CD14-positive monocyte (primary cell): ENCODE results near the gene GAS6. TPM values are rescaled to one million over a fixed set of nuclear protein-coding genes. Genes with fewer than 3 reads are reported as not detected.

Experiments used
- DNase-seq, 3 donors: peaks; one replicate each; pipeline ENCODE4 v3.0.0-alpha.2; 2011 to 2022
- H2AFZ ChIP-seq: 2 replicates; pipeline ENCODE4 v1.6.0; 2012; ENCODE audit warnings: mild to moderate bottlenecking, low read depth, low read length, inconsistent platforms; ENCODE audit not compliant: insufficient read depth, poor library complexity, severe bottlenecking
- H3K27ac ChIP-seq, 2 donors: 1 replicate in 1 of 2; 2 replicates in 1 of 2; pipeline ENCODE4 v1.5.1; 2012 to 2013; ENCODE audit warnings: low read length in 2 of 2, control low read depth in 1 of 2, inconsistent platforms in 1 of 2, low read depth in 1 of 2, mild to moderate bottlenecking in 1 of 2
- H3K27me3 ChIP-seq, 2 donors: one replicate each; pipeline versions ENCODE4 v1.6.0 to v1.6.1; 2011 to 2013; ENCODE audit warnings: low read length in 2 of 2; ENCODE audit not compliant: control insufficient read depth in 2 of 2, insufficient read depth in 2 of 2
- H3K36me3 ChIP-seq, 2 donors: replicated peaks in 1 of 2; 1 replicate in 1 of 2; 2 replicates in 1 of 2; pipeline versions ENCODE4 v1.5.1 to v1.6.1; 2012 to 2013; ENCODE audit warnings: low read length in 2 of 2, control low read depth in 1 of 2, inconsistent platforms in 1 of 2, mild to moderate bottlenecking in 1 of 2; ENCODE audit not compliant: insufficient read depth in 2 of 2, control insufficient read depth in 1 of 2
- H3K4me1 ChIP-seq, 2 donors: 1 replicate in 1 of 2; 2 replicates in 1 of 2; pipeline versions ENCODE4 v1.5.1 to v1.6.1; 2012 to 2013; ENCODE audit warnings: low read length in 2 of 2, control low read depth in 1 of 2, inconsistent platforms in 1 of 2, mild to moderate bottlenecking in 1 of 2, moderate library complexity in 1 of 2; ENCODE audit not compliant: insufficient read depth in 2 of 2, control insufficient read depth in 1 of 2
- H3K4me2 ChIP-seq: replicated peaks from 2 replicates; pipeline ENCODE3; 2012; ENCODE audit warnings: low read length, moderate library complexity, mild to moderate bottlenecking; ENCODE audit not compliant: poor library complexity, severe bottlenecking; ENCODE audit errors: extremely low read depth
- H3K4me3 ChIP-seq, 3 experiments: fragments of 200-600 bp in 1 of 3; sonication (generic) in 1 of 3; replicated peaks in 1 of 3; 1 replicate in 2 of 3; 2 replicates in 1 of 3; pipeline ENCODE4 v1.5.1; 2011 to 2013; ENCODE audit warnings: low read length in 3 of 3, mild to moderate bottlenecking in 3 of 3, control low read depth in 2 of 3, low read depth in 2 of 3, inconsistent platforms in 1 of 3, moderate library complexity in 1 of 3
- H3K79me2 ChIP-seq: 2 replicates; pipeline ENCODE4 v1.6.0; 2012; ENCODE audit warnings: mild to moderate bottlenecking, control low read depth, inconsistent platforms, low read length, moderate library complexity; ENCODE audit not compliant: insufficient read depth
- H3K9ac ChIP-seq: 2 replicates; pipeline ENCODE4 v1.6.0; 2017; ENCODE audit warnings: low read length, mild to moderate bottlenecking; ENCODE audit not compliant: insufficient read depth, poor library complexity, severe bottlenecking
- H3K9me3 ChIP-seq, 2 donors: replicated peaks in 1 of 2; 1 replicate in 1 of 2; 2 replicates in 1 of 2; pipeline versions ENCODE4 v1.5.1 to v1.6.1; 2012 to 2013; ENCODE audit warnings: low read length in 2 of 2, control low read depth in 1 of 2; ENCODE audit not compliant: control insufficient read depth in 1 of 2, insufficient read depth in 1 of 2
- H4K20me1 ChIP-seq: 2 replicates; pipeline ENCODE4 v1.6.0; 2012; ENCODE audit warnings: mild to moderate bottlenecking, low read length, control low read depth, moderate library complexity; ENCODE audit not compliant: insufficient read depth
- H3K27ac Mint-ChIP-seq, 7 donors: one replicate each; pipeline ENCODE4 v1.8.0; 2020; ENCODE audit warnings: mild to moderate bottlenecking in 7 of 7, mixed read lengths in 7 of 7, moderate library complexity in 6 of 7, inconsistent platforms in 2 of 7
- H3K27me3 Mint-ChIP-seq, 3 donors: one replicate each; pipeline ENCODE4 v1.8.0; 2021 to 2022; ENCODE audit warnings: low read depth in 3 of 3, mild to moderate bottlenecking in 3 of 3, mixed read lengths in 3 of 3, moderate library complexity in 3 of 3, inconsistent platforms in 1 of 3
- H3K36me3 Mint-ChIP-seq, 2 donors: one replicate each; pipeline ENCODE4 v1.8.0; 2020; ENCODE audit warnings: mixed read lengths in 2 of 2, inconsistent platforms in 1 of 2, mild to moderate bottlenecking in 1 of 2
- H3K4me1 Mint-ChIP-seq: one replicate; pipeline ENCODE4 v1.8.0; 2020; ENCODE audit warnings: mild to moderate bottlenecking, mixed read lengths
- H3K4me3 Mint-ChIP-seq, 2 donors: one replicate each; pipeline ENCODE4 v1.8.0; 2020; ENCODE audit warnings: mild to moderate bottlenecking in 2 of 2, mixed read lengths in 2 of 2, moderate library complexity in 1 of 2
- H3K9me3 Mint-ChIP-seq, 7 donors: one replicate each; pipeline ENCODE4 v1.8.0; 2020 to 2022; ENCODE audit warnings: mixed read lengths in 7 of 7, mild to moderate bottlenecking in 6 of 7, moderate library complexity in 6 of 7, inconsistent platforms in 2 of 7
- CTCF ChIP-seq: fragments of 200-600 bp; IDR thresholded peaks from one replicate; pipeline ENCODE4 v1.8.0; 2022; ENCODE audit warnings: antibody characterized with exemption, mild to moderate bottlenecking
- WGBS: methylation state at CpG from one replicate; pipeline ENCODE4 v1.1.5; 2013; ENCODE audit warnings: missing lambda C conversion rate; ENCODE audit not compliant: insufficient coverage; 5-methylcytosine and 5-hydroxymethylcytosine counted together
- intact Hi-C, 2 donors: fragments of 100-400 bp; cut with micrococcal nuclease; formaldehyde crosslinking; loops; one replicate each; pipeline versions ENCODE4 v1.15.0 to v1.15.1; 2023
- polyA plus RNA-seq, 3 donors: library from polyadenylated mRNA; depleted of rRNA in 1 of 3; unstranded in 2 of 3; stranded (reverse) in 1 of 3; fragments of 300-500 nt in 2 of 3; fragments of >200 nt in 1 of 3; fragmentation: Illumina TruSeq in 2 of 3; gene quantifications; 1 replicate in 2 of 3; 2 replicates in 1 of 3; pipeline ENCODE4 v1.2.3, GENCODE V29; 2012 to 2021

GAS6 gene
- polyA plus RNA-seq, 3 donors: 1.8 to 7.5 (median 1.9) TPM

DNA sequence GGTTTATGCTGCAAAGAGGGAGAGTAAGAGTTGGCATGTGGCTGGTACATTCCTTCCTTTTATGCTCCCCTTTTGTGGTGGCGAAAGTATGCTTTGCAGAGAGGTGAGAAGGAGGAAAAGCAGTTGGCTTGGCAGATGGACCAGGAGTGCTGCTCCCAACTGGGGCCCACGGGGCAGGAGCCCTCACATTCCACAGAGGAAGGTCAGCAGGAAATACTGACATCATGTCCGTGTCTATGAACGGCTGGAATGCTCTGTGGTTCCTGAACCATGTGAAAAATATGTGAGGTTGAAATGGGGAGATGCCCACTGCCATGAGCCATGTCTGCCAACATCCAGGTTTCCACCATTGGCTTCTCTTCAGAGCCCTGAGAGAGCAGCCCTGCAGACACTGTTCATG lies 33.3 kb upstream of the GAS6 start:
- no peak for TF ChIP-seq CTCF
- H4K20me1 ChIP-seq: no peaks in the 10 kb centered on the region
- Mint-ChIP-seq H3K9me3 (peaks cover 0 to 18% (median 6%) of the 10 kb centered on the region in 7 donors), H3K4me3 (no peak overlapping the region), H3K36me3 (no peaks in the 10 kb centered on the region), H3K27me3 (peaks cover 18 to 26% (median 20%) of the 10 kb centered on the region in 3 donors), H3K4me1 (no peaks in the 10 kb centered on the region), H3K27ac (no peak overlapping the region)
- no peak overlapping the region for H3K27ac ChIP-seq
- H3K9ac ChIP-seq: no peak overlapping the region
- DNase-seq: no peak
- WGBS: 91% methylated on average over 4 of the region's 4 CpGs
- no peak overlapping the region for H2AFZ ChIP-seq
- no peak overlapping the region for H3K4me2 ChIP-seq
- H3K27me3 ChIP-seq: peaks cover 7 to 19% of the 10 kb centered on the region in 2 donors
- no peaks in the 10 kb centered on the region for H3K79me2 ChIP-seq
- intact Hi-C loops: no loop called here
- H3K36me3 ChIP-seq: no peaks in the 10 kb centered on the region
- no peaks in the 10 kb centered on the region for H3K9me3 ChIP-seq
- no peak overlapping the region for H3K4me3 ChIP-seq
- no peaks in the 10 kb centered on the region for H3K4me1 ChIP-seq

DNA sequence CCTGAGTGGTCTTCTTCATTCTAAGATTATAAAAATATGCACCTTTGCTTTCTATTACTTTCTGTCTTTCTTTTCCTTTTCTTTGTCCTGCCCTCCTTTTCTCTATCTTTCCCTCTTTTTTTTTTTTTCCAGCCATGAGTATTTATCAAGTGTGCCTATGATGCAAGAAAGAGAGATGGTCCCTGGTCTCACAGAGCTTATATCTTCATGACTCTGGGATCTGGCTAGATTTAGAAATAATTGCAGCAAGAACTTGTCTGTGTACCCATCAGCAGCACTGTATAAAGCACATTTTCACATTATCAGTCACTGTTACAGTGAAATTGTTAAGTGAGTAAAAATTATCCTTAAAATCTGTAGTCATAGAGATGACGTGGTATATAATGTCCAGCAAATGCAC lies 31.6 kb upstream of the GAS6 start:
- H3K27me3 ChIP-seq: peaks cover 7 to 21% of the 10 kb centered on the region in 2 donors
- no peaks in the 10 kb centered on the region for H3K36me3 ChIP-seq
- Mint-ChIP-seq H3K27me3 (peaks cover 19 to 35% (median 20%) of the 10 kb centered on the region in 3 donors), H3K4me1 (no peaks in the 10 kb centered on the region), H3K27ac (no peak overlapping the region), H3K9me3 (peaks cover 0 to 18% (median 7%) of the 10 kb centered on the region in 7 donors), H3K36me3 (no peaks in the 10 kb centered on the region), H3K4me3 (peak overlapping the region in 1 of 2 donors; percentile 58)
- no peak overlapping the region for H2AFZ ChIP-seq
- H3K4me2 ChIP-seq: no peak overlapping the region
- no peaks in the 10 kb centered on the region for H3K9me3 ChIP-seq
- no peak for DNase-seq
- WGBS: no CpG with 5 or more reads among the region's 1 CpG
- H3K4me3 ChIP-seq: no peak overlapping the region
- H3K9ac ChIP-seq: no peak overlapping the region
- no peak for TF ChIP-seq CTCF
- no peaks in the 10 kb centered on the region for H4K20me1 ChIP-seq
- intact Hi-C loops: no loop called here
- H3K4me1 ChIP-seq: no peaks in the 10 kb centered on the region
- H3K79me2 ChIP-seq: no peaks in the 10 kb centered on the region
- H3K27ac ChIP-seq: no peak overlapping the region
